A673 (cell line): ENCODE data around the gene HRH3.

Source experiments
- CTCF ChIP-seq: fragments of 300-800, 200-600 bp; sonication (generic); conservative IDR thresholded peaks from 2 replicates; pipeline ENCODE4 v1.5.1; 2017; ENCODE audit warnings: low read depth, mild to moderate bottlenecking, antibody characterized with exemption, low read length, moderate library complexity, mixed read lengths
- EZH2 ChIP-seq: fragments of 200-600 bp; sonication (generic); IDR thresholded peaks from 2 replicates; pipeline ENCODE4 v1.6.1; 2017; ENCODE audit warnings: borderline replicate concordance, low read depth, mild to moderate bottlenecking, mixed read lengths, antibody characterized with exemption, low read length; ENCODE audit not compliant: poor library complexity, severe bottlenecking

- TF ChIP-seq CTCF (no peak), EZH2 (no peak)
These were observed 32.9 kb downstream of the HRH3 start for GRCh38 chr20:62186887-62187866.
